AG09309 (cell line): ENCODE data around the gene PPIL1.

Experiments
- DNase-seq: peaks from one replicate; pipeline ENCODE4 v3.0.0-alpha.2; 2010; ENCODE audit warnings: low read depth
- H3K4me3 ChIP-seq: 2 replicates; pipeline ENCODE4 v1.5.1; 2011; ENCODE audit warnings: mild to moderate bottlenecking, low read depth, low read length, moderate library complexity; ENCODE audit not compliant: control insufficient read depth
- CTCF ChIP-seq: IDR thresholded peaks from 2 replicates; pipeline ENCODE4 v1.5.1; 2011; ENCODE audit warnings: mild to moderate bottlenecking, low read depth, low read length, inconsistent platforms; ENCODE audit not compliant: insufficient read depth, control insufficient read depth; ENCODE audit errors: missing control alignments

The PPIL1 gene

GRCh38 chr6:36863670-36864540 lies 10.7 kb downstream of the PPIL1 start:
- no peak overlapping the region for H3K4me3 ChIP-seq
- no peak for DNase-seq
- no peak for TF ChIP-seq CTCF

GRCh38 chr6:36862848-36863382 lies 11.7 kb downstream of the PPIL1 start:
- TF ChIP-seq CTCF: no peak
- no peak for DNase-seq

GRCh38 chr6:36862164-36862847 lies 12.3 kb downstream of the PPIL1 start:
- DNase-seq: no peak
- no peak overlapping the region for H3K4me3 ChIP-seq
- TF ChIP-seq CTCF: no peak

More at GRCh38 chr6:36862848-36863382, 11.7 kb downstream of the PPIL1 start:
- H3K4me3 ChIP-seq: no peak overlapping the region

- no peak for TF ChIP-seq CTCF
- H3K4me3 ChIP-seq: no peak overlapping the region
These were observed 14.5 kb downstream of the PPIL1 start for GRCh38 chr6:36860126-36860525.

GRCh38 chr6:36858407-36858981 lies 16.1 kb downstream of the PPIL1 start:
- peak; percentile 28 for DNase-seq
- H3K4me3 ChIP-seq: no peak overlapping the region
- TF ChIP-seq CTCF: no peak

More at GRCh38 chr6:36860126-36860525, 14.5 kb downstream of the PPIL1 start:
- no peak for DNase-seq

- no peak for TF ChIP-seq CTCF
- no peak overlapping the region for H3K4me3 ChIP-seq
- no peak for DNase-seq
These were observed 17.3 kb downstream of the PPIL1 start for GRCh38 chr6:36857325-36857724.
